Fibroblast of skin of right biceps (primary cell): ENCODE data around the gene STAT2.
"Not testable (repeated sequence)": the region's sequence is repeated elsewhere in the genome, so short reads cannot be mapped to it uniquely, and the experiment has no call there.

ENCODE experiments used
- DNase-seq: peaks from one replicate; pipeline ENCODE4 v3.0.0-alpha.2; 2013

STAT2 gene

GRCh38 chr12:56359851-56360767 lies at the start of gene STAT2:
TSS of gene STAT2 (minus strand) at chr12:56360107. CDS start at chr12:56356571, 3,536 bp downstream.
- peak; percentile 100 for DNase-seq

- no peak for DNase-seq
Observed at GRCh38 chr12:56408799-56409417, 49.0 kb upstream of the STAT2 start.

- DNase-seq = not testable (repeated sequence)
Observed at GRCh38 chr12:56404227-56404626, 44.3 kb upstream of the STAT2 start.

- not testable (repeated sequence) for DNase-seq
Observed at GRCh38 chr12:56401612-56402011, 41.7 kb upstream of the STAT2 start.

GRCh38 chr12:56401125-56401524 lies 41.2 kb upstream of the STAT2 start:
- DNase-seq = not testable (repeated sequence)

- DNase-seq = not testable (repeated sequence)
Observed at GRCh38 chr12:56399466-56399865, 39.6 kb upstream of the STAT2 start.

GRCh38 chr12:56398324-56398723 lies 38.4 kb upstream of the STAT2 start:
- no peak for DNase-seq

GRCh38 chr12:56392331-56392730 lies 32.4 kb upstream of the STAT2 start:
- no peak for DNase-seq

- no peak for DNase-seq
Observed at GRCh38 chr12:56391721-56392120, 31.8 kb upstream of the STAT2 start.

GRCh38 chr12:56389412-56389811 lies 29.5 kb upstream of the STAT2 start:
- no peak for DNase-seq

- DNase-seq = peak; percentile 65
Observed at GRCh38 chr12:56387152-56387736, 27.3 kb upstream of the STAT2 start.

- DNase-seq = no peak
Observed at GRCh38 chr12:56385873-56386272, 26.0 kb upstream of the STAT2 start.

GRCh38 chr12:56382611-56383010 lies 22.7 kb upstream of the STAT2 start:
- no peak for DNase-seq

- no peak for DNase-seq
Observed at GRCh38 chr12:56377989-56378316, 18.0 kb upstream of the STAT2 start.

GRCh38 chr12:56377310-56377988 lies 17.5 kb upstream of the STAT2 start:
- peak; percentile 27 for DNase-seq

- no peak for DNase-seq
Observed at GRCh38 chr12:56375598-56376434, 15.9 kb upstream of the STAT2 start.

GRCh38 chr12:56374726-56375597 lies 15.1 kb upstream of the STAT2 start:
- no peak for DNase-seq

GRCh38 chr12:56373515-56373914 lies 13.6 kb upstream of the STAT2 start:
- no peak for DNase-seq

GRCh38 chr12:56366948-56367347 lies 7.0 kb upstream of the STAT2 start:
- DNase-seq = no peak

GRCh38 chr12:56362130-56363059 lies 2.5 kb upstream of the STAT2 start, which contains the start of gene APOF:
TSS of gene APOF (minus strand) at chr12:56362857. CDS start at chr12:56362745, 112 bp downstream.
- DNase-seq = no peak
